ENCODE measurements around the gene RPS6KB2.

RPS6KB2 gene

DNA sequence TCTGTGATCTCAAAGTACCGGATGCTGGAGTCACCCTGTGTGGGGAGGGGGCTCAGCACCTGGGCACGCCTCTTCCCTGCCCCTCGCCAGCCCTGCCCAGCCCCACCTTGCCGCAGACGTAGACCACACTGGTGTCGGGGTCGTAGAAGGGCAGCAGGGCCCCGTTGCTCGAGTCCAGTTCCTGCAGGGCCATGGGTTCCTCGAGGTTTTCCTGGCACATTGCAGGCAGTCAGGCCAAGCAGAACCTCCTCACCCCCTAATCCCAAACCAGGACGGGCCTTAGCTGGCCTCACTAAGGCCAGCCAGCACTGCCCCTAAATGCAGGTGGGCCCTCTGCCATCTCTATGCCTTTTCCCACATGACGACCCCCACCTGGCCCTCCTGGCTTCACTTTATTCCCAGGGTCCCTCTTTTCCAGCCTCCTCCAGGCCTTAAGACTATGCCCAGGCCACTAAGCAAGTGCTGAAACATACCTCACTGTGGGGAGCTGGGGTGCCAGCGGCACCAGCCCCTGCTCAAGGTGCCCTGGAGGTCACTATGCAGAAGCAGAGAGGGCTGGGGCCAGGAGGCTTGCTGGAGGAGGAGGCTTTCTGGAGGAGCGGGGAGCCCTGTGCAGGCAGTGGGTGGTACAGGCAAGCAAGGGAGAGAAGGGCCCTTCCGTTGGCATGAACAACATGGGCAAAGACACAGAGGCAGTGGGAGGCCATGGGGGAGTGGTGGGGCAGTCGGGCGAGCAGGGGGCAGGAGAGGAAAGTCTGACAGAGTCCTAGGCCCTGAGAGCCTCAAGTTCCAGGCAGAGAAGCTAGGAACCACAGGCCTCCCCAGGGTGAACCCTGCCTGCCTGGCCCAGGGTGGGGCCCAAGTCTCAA, 12.2 kb downstream of the RPS6KB2 start:
- H3K27ac ChIP-seq, result peak overlapping the region; percentile 98

DNA sequence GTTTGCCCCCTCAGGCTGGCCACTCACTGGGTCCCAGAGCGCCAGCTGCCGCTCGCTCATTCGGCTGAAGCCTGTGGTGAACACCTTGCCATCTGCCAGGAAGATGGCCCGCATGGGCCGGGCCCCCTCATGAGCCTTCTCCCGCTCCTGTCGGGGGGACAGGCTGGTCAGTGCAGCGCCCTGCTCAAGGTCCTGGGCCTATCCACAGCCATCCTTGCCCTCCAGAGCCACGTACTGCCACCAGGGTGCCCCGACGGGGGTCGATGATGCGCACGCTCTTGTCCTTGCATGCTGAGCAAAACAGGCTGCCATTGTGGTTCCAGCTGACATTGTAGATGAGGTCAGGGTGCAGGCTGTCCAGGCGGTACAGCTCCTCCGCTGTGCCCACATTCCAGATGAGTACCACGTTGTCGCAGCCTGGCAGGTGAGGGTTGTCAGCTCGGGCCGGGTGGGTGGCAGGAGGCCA, 12.8 kb downstream of the RPS6KB2 start:
- peak overlapping the region; percentile 98 for H3K27ac ChIP-seq
- TF ChIP-seq, protein P1, sequence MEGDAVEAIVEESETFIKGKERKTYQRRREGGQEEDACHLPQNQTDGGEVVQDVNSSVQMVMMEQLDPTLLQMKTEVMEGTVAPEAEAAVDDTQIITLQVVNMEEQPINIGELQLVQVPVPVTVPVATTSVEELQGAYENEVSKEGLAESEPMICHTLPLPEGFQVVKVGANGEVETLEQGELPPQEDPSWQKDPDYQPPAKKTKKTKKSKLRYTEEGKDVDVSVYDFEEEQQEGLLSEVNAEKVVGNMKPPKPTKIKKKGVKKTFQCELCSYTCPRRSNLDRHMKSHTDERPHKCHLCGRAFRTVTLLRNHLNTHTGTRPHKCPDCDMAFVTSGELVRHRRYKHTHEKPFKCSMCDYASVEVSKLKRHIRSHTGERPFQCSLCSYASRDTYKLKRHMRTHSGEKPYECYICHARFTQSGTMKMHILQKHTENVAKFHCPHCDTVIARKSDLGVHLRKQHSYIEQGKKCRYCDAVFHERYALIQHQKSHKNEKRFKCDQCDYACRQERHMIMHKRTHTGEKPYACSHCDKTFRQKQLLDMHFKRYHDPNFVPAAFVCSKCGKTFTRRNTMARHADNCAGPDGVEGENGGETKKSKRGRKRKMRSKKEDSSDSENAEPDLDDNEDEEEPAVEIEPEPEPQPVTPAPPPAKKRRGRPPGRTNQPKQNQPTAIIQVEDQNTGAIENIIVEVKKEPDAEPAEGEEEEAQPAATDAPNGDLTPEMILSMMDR (conservative IDR thresholded peaks at IDR 0.05), result no peak

More for the DNA sequence above, 12.2 kb downstream of the RPS6KB2 start:
- TF ChIP-seq, protein P1 (conservative IDR thresholded peaks at IDR 0.05), result no peak

DNA sequence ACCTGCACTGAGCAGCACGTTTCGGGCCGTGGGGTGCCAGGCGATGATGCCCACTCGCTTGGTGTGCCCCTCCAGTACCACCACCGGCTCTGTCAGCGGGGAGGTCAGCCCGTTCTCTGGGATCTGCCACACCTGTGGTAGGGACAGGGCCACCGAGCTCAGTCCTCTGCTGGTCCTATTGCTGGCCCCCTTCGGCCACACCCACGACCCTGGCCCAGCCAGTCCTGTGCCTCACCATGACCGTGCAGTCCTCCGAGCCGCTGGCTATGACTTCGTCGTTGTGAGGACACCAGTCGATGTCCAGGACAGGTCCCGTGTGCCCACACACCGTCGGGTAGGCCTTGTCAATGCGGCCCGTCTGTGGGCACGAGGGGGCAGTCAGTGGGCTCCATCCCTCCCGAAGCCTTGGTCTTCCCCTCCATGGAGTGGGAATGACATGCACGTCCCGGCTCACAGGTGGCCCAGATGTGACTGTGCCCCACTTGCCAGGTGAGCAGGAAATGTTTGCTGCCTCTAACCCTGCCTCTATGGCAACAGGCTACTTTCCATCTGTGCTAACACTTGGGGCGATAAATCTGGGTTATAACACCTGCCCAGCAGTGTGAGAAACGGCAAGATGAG, 13.5 kb downstream of the RPS6KB2 start:
- peak overlapping the region; percentile 98 for H3K27ac ChIP-seq
- TF ChIP-seq, protein P1 (conservative IDR thresholded peaks at IDR 0.05), result no peak

DNA sequence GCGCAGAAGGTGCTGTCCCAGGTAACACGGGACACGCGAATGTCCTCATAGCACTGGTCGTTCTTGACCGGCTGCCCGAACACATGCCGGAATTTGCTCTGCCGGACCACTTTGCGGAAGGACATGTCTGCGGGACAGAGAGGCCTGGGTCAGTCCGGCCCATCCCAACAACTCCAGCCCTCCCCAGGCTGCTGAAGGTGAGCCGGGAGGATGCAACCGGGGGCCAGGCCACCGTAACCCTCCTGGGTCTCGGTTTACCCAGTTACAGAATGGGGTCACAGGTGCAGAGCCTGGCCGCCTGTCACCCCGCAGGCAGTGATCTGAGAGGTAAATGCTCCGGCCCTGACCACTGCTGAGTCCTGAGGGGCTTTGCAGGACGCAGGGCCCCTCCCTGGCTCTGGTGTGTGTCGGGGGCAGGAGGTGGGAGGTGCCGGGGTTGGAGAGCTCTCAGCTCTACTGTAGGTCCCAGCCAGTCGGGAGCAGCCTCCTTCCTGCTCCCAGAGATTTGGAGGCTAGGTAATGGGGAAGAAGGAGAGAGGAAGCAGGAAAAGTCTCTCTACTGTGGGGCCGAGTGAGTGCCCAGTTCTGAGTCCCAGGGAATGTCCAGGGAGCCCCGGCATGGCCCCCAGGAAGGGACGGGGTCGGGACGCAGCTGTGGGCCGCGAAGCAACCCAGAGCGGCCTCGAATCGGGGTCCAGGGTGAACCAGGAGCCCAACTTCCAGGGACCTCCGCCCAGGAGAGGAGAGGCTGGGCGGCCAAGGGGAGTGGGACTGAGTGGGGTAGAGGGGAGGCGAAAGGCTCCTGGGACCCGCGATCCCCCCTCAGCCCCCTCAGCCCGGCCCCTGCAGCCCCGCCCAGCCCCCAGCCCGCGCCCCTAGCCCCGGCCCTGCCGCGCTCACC, 14.5 kb downstream of the RPS6KB2 start:
- peak overlapping the region; percentile 98 for H3K27ac ChIP-seq
- TF ChIP-seq, protein P1 (conservative IDR thresholded peaks at IDR 0.05), result no peak

DNA sequence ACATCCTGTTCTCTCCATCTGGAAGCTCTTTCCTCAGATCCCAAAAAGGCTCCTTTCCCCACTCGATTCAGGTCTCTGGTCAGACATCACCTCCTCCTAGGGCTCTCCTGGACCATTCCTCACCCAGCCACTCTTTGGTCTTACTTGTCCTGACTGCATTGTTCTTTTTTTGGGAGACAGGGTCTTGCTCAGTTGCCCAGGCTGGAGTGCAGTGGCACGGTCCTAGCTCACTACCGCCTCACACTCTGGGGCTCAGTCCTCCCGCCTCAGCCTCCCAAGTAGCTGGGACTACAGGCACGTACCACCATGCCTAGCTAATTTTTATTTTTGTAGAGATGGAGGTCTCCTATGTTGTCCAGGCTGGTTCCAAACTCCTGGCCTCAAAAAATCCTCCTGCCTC, 17.2 kb downstream of the RPS6KB2 start:
- no peak overlapping the region for H3K27ac ChIP-seq

DNA sequence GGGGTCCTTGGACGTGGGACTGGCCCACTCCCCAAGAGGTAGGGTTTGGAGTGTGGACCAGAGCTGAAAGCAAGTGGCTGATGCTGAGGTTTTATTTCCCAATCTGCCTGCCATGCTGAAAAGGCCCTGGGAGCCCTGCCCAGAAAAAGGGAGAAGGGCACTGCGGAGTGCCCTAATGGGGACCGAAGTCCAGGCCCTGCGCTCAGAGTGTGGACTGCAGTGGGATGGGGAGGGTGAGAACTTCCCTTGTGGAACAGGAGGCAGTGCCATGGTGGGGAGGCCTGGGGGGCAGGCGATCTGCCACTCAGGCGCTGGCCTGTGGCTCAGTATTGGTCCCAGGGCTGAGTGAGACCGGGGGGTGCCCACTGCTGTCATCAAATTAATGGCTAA, 19.9 kb downstream of the RPS6KB2 start:
- H3K27ac ChIP-seq, result no peak overlapping the region
- TF ChIP-seq, protein P1 (conservative IDR thresholded peaks at IDR 0.05), result no peak

More for the DNA sequence above, 17.2 kb downstream of the RPS6KB2 start:
- TF ChIP-seq, protein P1 (conservative IDR thresholded peaks at IDR 0.05), result no peak

Measured in VCaP (cell line).